ENCODE measurements around the gene CBX7.

DNA sequence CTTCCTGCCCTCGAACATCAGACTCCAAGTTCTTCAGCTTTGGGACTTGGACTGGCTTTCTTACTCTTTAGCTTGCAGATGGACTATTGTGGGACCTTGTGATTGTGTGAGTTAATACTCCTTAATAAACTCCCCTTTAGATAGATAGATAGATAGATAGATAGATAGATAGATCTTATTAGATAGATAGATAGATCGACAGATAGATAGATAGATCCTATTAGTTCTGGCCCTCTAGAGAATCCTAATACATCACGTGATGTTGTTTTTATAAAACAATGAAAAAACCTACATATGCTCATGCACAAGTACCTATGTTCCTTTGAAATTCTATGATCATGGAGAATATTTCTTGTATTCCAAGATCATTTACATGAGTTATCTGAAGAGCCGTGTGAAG, 31.5 kb downstream of the CBX7 start:
- TF ChIP-seq, protein P1, sequence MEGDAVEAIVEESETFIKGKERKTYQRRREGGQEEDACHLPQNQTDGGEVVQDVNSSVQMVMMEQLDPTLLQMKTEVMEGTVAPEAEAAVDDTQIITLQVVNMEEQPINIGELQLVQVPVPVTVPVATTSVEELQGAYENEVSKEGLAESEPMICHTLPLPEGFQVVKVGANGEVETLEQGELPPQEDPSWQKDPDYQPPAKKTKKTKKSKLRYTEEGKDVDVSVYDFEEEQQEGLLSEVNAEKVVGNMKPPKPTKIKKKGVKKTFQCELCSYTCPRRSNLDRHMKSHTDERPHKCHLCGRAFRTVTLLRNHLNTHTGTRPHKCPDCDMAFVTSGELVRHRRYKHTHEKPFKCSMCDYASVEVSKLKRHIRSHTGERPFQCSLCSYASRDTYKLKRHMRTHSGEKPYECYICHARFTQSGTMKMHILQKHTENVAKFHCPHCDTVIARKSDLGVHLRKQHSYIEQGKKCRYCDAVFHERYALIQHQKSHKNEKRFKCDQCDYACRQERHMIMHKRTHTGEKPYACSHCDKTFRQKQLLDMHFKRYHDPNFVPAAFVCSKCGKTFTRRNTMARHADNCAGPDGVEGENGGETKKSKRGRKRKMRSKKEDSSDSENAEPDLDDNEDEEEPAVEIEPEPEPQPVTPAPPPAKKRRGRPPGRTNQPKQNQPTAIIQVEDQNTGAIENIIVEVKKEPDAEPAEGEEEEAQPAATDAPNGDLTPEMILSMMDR (IDR thresholded peaks at IDR 0.05; ENCODE audit: extremely low read depth in 1 of 2, insufficient read depth in 1 of 2, low read depth in 1 of 2, low read length in 2 of 2) = no peak
- TF ChIP-seq POLR2A (IDR thresholded peaks at IDR 0.05; ENCODE audit: low read depth, low read length) = no peak
- TF ChIP-seq GATA2 (IDR thresholded peaks at IDR 0.05; ENCODE audit: insufficient read depth, insufficient read length, low read depth, low read length) = no peak
- TF ChIP-seq POLR2AphosphoS5 (IDR thresholded peaks at IDR 0.05; ENCODE audit: insufficient read depth, low read depth, low read length) = no peak
- no peak for TF ChIP-seq JUN (IDR thresholded peaks at IDR 0.05; ENCODE audit: borderline replicate concordance, insufficient read depth, insufficient read length, low read depth)
- no peak for TF ChIP-seq EZH2 (IDR thresholded peaks at IDR 0.05; ENCODE audit: borderline replicate concordance, low read depth, low read length, severe bottlenecking)

Data from endothelial cell of umbilical vein (primary cell).